GM23338 (cell line): ENCODE measurements around the gene PIGS. TPM values are rescaled to one million over a fixed set of nuclear protein-coding genes. Genes with fewer than 3 reads are reported as not detected.

Experiments used
- ATAC-seq: fragments of 200-7000 bp; cut with Tn5 transposase; 3 replicates; pipeline ENCODE4 v1.9.1; 2020
- DNase-seq: peaks from one replicate; pipeline ENCODE4 v3.0.0-alpha.2; 2015; ENCODE audit warnings: low spot score
- H2AFZ ChIP-seq: fragments of 200-600 bp; sonication (generic); 2 replicates; pipeline ENCODE4 v1.8.0; 2016; ENCODE audit warnings: antibody characterized with exemption, mild to moderate bottlenecking, moderate library complexity
- H3F3A ChIP-seq: fragments of 200-600 bp; sonication (generic); replicated peaks from 2 replicates; pipeline ENCODE4 v1.8.0; 2017; ENCODE audit warnings: antibody characterized with exemption, mixed run types, low read depth
- H3K27ac ChIP-seq: fragments of 200-600 bp; sonication (generic); 2 replicates; pipeline ENCODE4 v1.6.1; 2016; ENCODE audit warnings: low read depth
- H3K27me3 ChIP-seq: fragments of 200-600 bp; sonication (generic); 2 replicates; pipeline ENCODE4 v1.8.0; 2016; ENCODE audit warnings: mild to moderate bottlenecking, mixed run types, moderate library complexity; ENCODE audit not compliant: insufficient read depth
- H3K36me3 ChIP-seq: fragments of 200-600 bp; sonication (generic); 2 replicates; pipeline ENCODE4 v1.8.0; 2016; ENCODE audit warnings: mild to moderate bottlenecking; ENCODE audit not compliant: insufficient read depth
- H3K4me1 ChIP-seq: fragments of 200-600 bp; sonication (generic); 2 replicates; pipeline ENCODE4 v1.8.0; 2016; ENCODE audit warnings: mild to moderate bottlenecking, moderate library complexity; ENCODE audit not compliant: insufficient read depth
- H3K4me2 ChIP-seq: fragments of 200-600 bp; sonication (generic); 2 replicates; pipeline ENCODE4 v1.7.1; 2017; ENCODE audit warnings: mixed run types
- H3K4me3 ChIP-seq: fragments of 200-600 bp; sonication (generic); 2 replicates; pipeline ENCODE4 v1.6.1; 2016; ENCODE audit warnings: mixed run types
- H3K79me2 ChIP-seq: fragments of 200-600 bp; sonication (generic); replicated peaks from 2 replicates; pipeline ENCODE4 v1.8.0; 2017; ENCODE audit warnings: mild to moderate bottlenecking; ENCODE audit not compliant: insufficient read depth
- H3K9me2 ChIP-seq: fragments of 200-600 bp; sonication (generic); 2 replicates; pipeline ENCODE4 v1.8.0; 2017; ENCODE audit not compliant: insufficient read depth
- H4K20me1 ChIP-seq: fragments of 200-600 bp; sonication (generic); replicated peaks from 2 replicates; pipeline ENCODE4 v1.8.0; 2017; ENCODE audit warnings: mild to moderate bottlenecking; ENCODE audit not compliant: insufficient read depth
- H3K27ac Mint-ChIP-seq: 2 replicates; pipeline ENCODE4 v1.8.0; 2020; ENCODE audit warnings: inconsistent platforms, mild to moderate bottlenecking, moderate library complexity, mixed read lengths
- H3K27me3 Mint-ChIP-seq: 3 replicates; pipeline ENCODE4 v1.8.0; 2022; ENCODE audit warnings: low read depth, mild to moderate bottlenecking, moderate library complexity, mixed read lengths, inconsistent platforms; ENCODE audit not compliant: insufficient read depth, poor library complexity
- H3K36me3 Mint-ChIP-seq: 3 replicates; pipeline ENCODE4 v1.8.0; 2021; ENCODE audit warnings: low read depth, mild to moderate bottlenecking, inconsistent platforms, moderate library complexity, mixed read lengths
- H3K4me1 Mint-ChIP-seq: 3 replicates; pipeline ENCODE4 v1.8.0; 2020; ENCODE audit warnings: mild to moderate bottlenecking, inconsistent platforms, mixed read lengths
- H3K4me3 Mint-ChIP-seq: 3 replicates; pipeline ENCODE4 v1.8.0; 2021; ENCODE audit warnings: moderate library complexity, mild to moderate bottlenecking, inconsistent platforms, mixed read lengths
- H3K9me3 Mint-ChIP-seq: 3 replicates; pipeline ENCODE4 v1.8.0; 2020; ENCODE audit warnings: moderate library complexity, mild to moderate bottlenecking, inconsistent platforms, mixed read lengths
- CREB1 ChIP-seq: fragments of 250-450 bp; sonication (Bioruptor Pico); IDR thresholded peaks from 2 replicates; pipeline ENCODE4 v1.5.0; 2020; ENCODE audit warnings: low read depth, mild to moderate bottlenecking, moderate library complexity
- EZH2 ChIP-seq: fragments of 200-600 bp; sonication (generic); IDR thresholded peaks from one replicate; pipeline ENCODE4 v1.8.0; 2017; ENCODE audit warnings: antibody characterized with exemption, mild to moderate bottlenecking, low read depth; ENCODE audit not compliant: unreplicated experiment
- EZH2phosphoT487 ChIP-seq: fragments of 200-600 bp; sonication (generic); IDR thresholded peaks from one replicate; pipeline ENCODE4 v1.8.1; 2018; ENCODE audit warnings: antibody characterized with exemption; ENCODE audit not compliant: unreplicated experiment
- JUNB ChIP-seq: IDR thresholded peaks from one replicate; pipeline ENCODE4 v1.6.1; 2016; ENCODE audit warnings: antibody characterized with exemption; ENCODE audit not compliant: unreplicated experiment
- NANOG ChIP-seq: IDR thresholded peaks from 2 replicates; pipeline ENCODE4 v1.6.1; 2016; ENCODE audit warnings: antibody characterized with exemption, borderline replicate concordance
- POLR2AphosphoS5 ChIP-seq: IDR thresholded peaks from 2 replicates; pipeline ENCODE4 v1.6.1; 2016; ENCODE audit warnings: antibody characterized with exemption, low read depth
- STAT1 ChIP-seq: IDR thresholded peaks from one replicate; pipeline ENCODE4 v1.6.1; 2016; ENCODE audit warnings: antibody characterized with exemption; ENCODE audit not compliant: unreplicated experiment
- ZNF114 ChIP-seq: fragments of 250-450 bp; sonication (Bioruptor Pico); IDR thresholded peaks from 2 replicates; pipeline ENCODE4 v1.5.0; 2020; ENCODE audit warnings: mild to moderate bottlenecking, moderate library complexity
- ZNF331 ChIP-seq: fragments of 250-450 bp; sonication (Bioruptor Pico); IDR thresholded peaks from 2 replicates; pipeline ENCODE4 v1.5.0; 2020; ENCODE audit warnings: low read depth, mild to moderate bottlenecking, moderate library complexity
- polyA plus RNA-seq: library from polyadenylated mRNA; unstranded; fragments of >200 nt; fragmentation: Nextera tagmentation; extraction: Ambion mirVana; gene quantifications from 2 replicates; pipeline ENCODE4 v1.2.1, GENCODE V29; 2016
- total RNA-seq: library from RNA; depleted of rRNA; stranded (reverse); fragments of >200 nt; shearing (Covaris generic); gene quantifications from 2 replicates; pipeline ENCODE4 v1.2.3, GENCODE V29; 2014
- TF ChIP-seq, protein P1 (sequence below): IDR thresholded peaks from 2 replicates; pipeline ENCODE4 v1.6.1; 2016; ENCODE audit warnings: antibody characterized with exemption
- TF ChIP-seq, protein P2 (sequence below), 2 experiments: fragments of 200-600 bp in 1 of 2; sonication (generic) in 1 of 2; conservative IDR thresholded peaks; 2 replicates each; pipeline versions ENCODE4 v1.5.1 to v1.6.1; 2016 to 2017; ENCODE audit warnings: antibody characterized with exemption in 2 of 2, low read depth in 2 of 2, mild to moderate bottlenecking in 2 of 2, moderate library complexity in 1 of 2
- TF ChIP-seq, protein P3 (sequence below): IDR thresholded peaks from one replicate; pipeline ENCODE4 v1.6.1; 2018; ENCODE audit warnings: antibody characterized with exemption; ENCODE audit not compliant: unreplicated experiment
- TF ChIP-seq, protein P4 (sequence below): fragments of 250-450 bp; sonication (Bioruptor Pico); IDR thresholded peaks from 2 replicates; pipeline ENCODE4 v1.5.0; 2020; ENCODE audit warnings: mild to moderate bottlenecking, moderate library complexity

Gene PIGS
- total and polyA plus RNA-seq, 2 experiments from 2014 or later = 16.4 to 53.2 TPM

DNA sequence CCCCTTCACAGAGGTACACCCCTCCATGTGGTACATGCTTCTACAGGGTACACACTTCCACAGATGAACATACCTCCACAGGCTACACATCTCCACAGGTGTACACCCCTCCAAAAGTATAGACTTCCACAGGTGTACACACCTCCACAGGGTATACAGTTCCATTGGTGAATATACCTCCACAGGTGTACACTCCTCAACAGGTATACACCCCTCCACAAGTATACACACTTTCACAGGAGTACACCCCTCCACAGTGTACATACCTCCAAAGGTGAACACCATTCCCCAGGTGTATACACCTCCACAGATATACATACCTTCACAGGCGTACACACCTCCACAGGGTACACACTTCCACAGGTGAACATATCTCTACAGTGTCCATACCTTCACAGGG is 55.8 kb downstream of the PIGS start:
- no peak overlapping the region for H2AFZ ChIP-seq
- no peaks in the 10 kb centered on the region for H3K9me2 ChIP-seq
- no peaks in the 10 kb centered on the region for H3F3A ChIP-seq
- peaks cover 2% of the 10 kb centered on the region; the same call in 2 of the 3 replicates for H3K4me1 Mint-ChIP-seq
- no peaks in the 10 kb centered on the region for H3K36me3 ChIP-seq
- H3K9me3 Mint-ChIP-seq = peaks cover 9% of the 10 kb centered on the region
- no peak overlapping the region for H3K4me3 Mint-ChIP-seq
- no peak overlapping the region for H3K27ac ChIP-seq
- peaks cover 6% of the 10 kb centered on the region for H3K27me3 Mint-ChIP-seq
- no peaks in the 10 kb centered on the region for H3K36me3 Mint-ChIP-seq
- no peaks in the 10 kb centered on the region for H3K27me3 ChIP-seq
- no peaks in the 10 kb centered on the region for H3K79me2 ChIP-seq
- no peak overlapping the region for H3K4me2 ChIP-seq
- no peaks in the 10 kb centered on the region for H3K4me1 ChIP-seq
- H4K20me1 ChIP-seq = no peaks in the 10 kb centered on the region
- ATAC-seq = no peak
- H3K27ac Mint-ChIP-seq = no peak overlapping the region
- DNase-seq = no peak
- TF ChIP-seq CREB1 (CRISPR knock-in tag) (no peak), POLR2AphosphoS5 (no peak), EZH2 (no peak), EZH2phosphoT487 (no peak), ZNF331 (CRISPR knock-in tag) (no peak), JUNB (no peak), NANOG (no peak), STAT1 (no peak), ZNF114 (CRISPR knock-in tag) (no peak)
- TF ChIP-seq, protein P1, sequence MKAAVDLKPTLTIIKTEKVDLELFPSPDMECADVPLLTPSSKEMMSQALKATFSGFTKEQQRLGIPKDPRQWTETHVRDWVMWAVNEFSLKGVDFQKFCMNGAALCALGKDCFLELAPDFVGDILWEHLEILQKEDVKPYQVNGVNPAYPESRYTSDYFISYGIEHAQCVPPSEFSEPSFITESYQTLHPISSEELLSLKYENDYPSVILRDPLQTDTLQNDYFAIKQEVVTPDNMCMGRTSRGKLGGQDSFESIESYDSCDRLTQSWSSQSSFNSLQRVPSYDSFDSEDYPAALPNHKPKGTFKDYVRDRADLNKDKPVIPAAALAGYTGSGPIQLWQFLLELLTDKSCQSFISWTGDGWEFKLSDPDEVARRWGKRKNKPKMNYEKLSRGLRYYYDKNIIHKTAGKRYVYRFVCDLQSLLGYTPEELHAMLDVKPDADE = no peak
- TF ChIP-seq, protein P2, sequence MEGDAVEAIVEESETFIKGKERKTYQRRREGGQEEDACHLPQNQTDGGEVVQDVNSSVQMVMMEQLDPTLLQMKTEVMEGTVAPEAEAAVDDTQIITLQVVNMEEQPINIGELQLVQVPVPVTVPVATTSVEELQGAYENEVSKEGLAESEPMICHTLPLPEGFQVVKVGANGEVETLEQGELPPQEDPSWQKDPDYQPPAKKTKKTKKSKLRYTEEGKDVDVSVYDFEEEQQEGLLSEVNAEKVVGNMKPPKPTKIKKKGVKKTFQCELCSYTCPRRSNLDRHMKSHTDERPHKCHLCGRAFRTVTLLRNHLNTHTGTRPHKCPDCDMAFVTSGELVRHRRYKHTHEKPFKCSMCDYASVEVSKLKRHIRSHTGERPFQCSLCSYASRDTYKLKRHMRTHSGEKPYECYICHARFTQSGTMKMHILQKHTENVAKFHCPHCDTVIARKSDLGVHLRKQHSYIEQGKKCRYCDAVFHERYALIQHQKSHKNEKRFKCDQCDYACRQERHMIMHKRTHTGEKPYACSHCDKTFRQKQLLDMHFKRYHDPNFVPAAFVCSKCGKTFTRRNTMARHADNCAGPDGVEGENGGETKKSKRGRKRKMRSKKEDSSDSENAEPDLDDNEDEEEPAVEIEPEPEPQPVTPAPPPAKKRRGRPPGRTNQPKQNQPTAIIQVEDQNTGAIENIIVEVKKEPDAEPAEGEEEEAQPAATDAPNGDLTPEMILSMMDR (conservative IDR thresholded peaks at IDR 0.05; ENCODE audit: low read depth in 2 of 2) = no peak
- TF ChIP-seq, protein P3, sequence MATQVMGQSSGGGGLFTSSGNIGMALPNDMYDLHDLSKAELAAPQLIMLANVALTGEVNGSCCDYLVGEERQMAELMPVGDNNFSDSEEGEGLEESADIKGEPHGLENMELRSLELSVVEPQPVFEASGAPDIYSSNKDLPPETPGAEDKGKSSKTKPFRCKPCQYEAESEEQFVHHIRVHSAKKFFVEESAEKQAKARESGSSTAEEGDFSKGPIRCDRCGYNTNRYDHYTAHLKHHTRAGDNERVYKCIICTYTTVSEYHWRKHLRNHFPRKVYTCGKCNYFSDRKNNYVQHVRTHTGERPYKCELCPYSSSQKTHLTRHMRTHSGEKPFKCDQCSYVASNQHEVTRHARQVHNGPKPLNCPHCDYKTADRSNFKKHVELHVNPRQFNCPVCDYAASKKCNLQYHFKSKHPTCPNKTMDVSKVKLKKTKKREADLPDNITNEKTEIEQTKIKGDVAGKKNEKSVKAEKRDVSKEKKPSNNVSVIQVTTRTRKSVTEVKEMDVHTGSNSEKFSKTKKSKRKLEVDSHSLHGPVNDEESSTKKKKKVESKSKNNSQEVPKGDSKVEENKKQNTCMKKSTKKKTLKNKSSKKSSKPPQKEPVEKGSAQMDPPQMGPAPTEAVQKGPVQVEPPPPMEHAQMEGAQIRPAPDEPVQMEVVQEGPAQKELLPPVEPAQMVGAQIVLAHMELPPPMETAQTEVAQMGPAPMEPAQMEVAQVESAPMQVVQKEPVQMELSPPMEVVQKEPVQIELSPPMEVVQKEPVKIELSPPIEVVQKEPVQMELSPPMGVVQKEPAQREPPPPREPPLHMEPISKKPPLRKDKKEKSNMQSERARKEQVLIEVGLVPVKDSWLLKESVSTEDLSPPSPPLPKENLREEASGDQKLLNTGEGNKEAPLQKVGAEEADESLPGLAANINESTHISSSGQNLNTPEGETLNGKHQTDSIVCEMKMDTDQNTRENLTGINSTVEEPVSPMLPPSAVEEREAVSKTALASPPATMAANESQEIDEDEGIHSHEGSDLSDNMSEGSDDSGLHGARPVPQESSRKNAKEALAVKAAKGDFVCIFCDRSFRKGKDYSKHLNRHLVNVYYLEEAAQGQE = no peak
- TF ChIP-seq, protein P4, sequence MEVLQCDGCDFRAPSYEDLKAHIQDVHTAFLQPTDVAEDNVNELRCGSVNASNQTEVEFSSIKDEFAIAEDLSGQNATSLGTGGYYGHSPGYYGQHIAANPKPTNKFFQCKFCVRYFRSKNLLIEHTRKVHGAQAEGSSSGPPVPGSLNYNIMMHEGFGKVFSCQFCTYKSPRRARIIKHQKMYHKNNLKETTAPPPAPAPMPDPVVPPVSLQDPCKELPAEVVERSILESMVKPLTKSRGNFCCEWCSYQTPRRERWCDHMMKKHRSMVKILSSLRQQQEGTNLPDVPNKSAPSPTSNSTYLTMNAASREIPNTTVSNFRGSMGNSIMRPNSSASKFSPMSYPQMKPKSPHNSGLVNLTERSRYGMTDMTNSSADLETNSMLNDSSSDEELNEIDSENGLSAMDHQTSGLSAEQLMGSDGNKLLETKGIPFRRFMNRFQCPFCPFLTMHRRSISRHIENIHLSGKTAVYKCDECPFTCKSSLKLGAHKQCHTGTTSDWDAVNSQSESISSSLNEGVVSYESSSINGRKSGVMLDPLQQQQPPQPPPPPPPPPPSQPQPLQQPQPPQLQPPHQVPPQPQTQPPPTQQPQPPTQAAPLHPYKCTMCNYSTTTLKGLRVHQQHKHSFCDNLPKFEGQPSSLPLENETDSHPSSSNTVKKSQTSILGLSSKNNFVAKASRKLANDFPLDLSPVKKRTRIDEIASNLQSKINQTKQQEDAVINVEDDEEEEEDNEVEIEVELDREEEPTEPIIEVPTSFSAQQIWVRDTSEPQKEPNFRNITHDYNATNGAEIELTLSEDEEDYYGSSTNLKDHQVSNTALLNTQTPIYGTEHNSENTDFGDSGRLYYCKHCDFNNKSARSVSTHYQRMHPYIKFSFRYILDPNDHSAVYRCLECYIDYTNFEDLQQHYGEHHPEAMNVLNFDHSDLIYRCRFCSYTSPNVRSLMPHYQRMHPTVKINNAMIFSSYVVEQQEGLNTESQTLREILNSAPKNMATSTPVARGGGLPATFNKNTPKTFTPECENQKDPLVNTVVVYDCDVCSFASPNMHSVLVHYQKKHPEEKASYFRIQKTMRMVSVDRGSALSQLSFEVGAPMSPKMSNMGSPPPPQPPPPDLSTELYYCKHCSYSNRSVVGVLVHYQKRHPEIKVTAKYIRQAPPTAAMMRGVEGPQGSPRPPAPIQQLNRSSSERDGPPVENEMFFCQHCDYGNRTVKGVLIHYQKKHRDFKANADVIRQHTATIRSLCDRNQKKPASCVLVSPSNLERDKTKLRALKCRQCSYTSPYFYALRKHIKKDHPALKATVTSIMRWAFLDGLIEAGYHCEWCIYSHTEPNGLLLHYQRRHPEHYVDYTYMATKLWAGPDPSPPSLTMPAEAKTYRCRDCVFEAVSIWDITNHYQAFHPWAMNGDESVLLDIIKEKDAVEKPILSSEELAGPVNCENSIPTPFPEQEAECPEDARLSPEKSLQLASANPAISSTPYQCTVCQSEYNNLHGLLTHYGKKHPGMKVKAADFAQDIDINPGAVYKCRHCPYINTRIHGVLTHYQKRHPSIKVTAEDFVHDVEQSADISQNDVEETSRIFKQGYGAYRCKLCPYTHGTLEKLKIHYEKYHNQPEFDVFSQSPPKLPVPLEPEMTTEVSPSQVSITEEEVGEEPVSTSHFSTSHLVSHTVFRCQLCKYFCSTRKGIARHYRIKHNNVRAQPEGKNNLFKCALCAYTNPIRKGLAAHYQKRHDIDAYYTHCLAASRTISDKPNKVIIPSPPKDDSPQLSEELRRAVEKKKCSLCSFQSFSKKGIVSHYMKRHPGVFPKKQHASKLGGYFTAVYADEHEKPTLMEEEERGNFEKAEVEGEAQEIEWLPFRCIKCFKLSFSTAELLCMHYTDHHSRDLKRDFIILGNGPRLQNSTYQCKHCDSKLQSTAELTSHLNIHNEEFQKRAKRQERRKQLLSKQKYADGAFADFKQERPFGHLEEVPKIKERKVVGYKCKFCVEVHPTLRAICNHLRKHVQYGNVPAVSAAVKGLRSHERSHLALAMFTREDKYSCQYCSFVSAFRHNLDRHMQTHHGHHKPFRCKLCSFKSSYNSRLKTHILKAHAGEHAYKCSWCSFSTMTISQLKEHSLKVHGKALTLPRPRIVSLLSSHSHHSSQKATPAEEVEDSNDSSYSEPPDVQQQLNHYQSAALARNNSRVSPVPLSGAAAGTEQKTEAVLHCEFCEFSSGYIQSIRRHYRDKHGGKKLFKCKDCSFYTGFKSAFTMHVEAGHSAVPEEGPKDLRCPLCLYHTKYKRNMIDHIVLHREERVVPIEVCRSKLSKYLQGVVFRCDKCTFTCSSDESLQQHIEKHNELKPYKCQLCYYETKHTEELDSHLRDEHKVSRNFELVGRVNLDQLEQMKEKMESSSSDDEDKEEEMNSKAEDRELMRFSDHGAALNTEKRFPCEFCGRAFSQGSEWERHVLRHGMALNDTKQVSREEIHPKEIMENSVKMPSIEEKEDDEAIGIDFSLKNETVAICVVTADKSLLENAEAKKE = no peak
- no peak overlapping the region for H3K4me3 ChIP-seq
